ENCODE results near the gene LYPD5.

The LYPD5 gene

DNA sequence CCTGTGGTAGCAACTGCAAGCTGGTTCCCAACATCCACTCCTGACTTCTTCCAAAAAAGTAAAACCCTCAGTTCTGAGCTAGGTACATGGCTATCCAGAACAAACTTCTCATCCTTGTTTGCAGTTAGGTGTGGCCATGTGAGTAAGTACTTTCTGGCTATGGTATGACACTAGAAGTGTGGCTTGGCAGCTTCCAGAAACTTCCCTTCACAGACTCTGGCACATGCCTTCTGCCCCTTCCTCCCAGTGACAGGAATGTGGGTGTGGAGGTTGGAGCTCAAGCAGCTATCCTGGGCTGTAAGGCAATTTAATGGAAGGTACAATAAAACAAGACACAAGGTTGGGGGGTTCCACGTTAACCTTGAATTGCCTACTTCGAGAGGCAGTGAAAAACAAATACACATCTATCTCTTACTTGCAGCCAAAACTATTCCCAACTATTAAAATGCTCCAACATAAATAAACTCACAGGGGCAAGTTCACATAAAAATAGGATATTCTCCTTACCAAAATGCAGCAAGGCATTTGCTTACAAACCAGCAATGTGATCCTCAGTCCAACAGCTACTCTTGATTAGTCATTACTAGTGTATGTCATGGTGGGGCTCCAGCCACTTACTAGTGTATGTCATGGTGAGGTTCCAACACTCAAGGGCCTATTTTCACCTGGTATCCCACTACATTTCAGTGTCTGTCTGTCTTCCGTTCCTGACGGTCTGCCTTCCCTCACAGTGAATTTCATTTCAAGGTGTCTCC, 50.6 kb downstream of the LYPD5 start:
- no peaks in the 10 kb centered on the region for H3K27me3 ChIP-seq (ENCODE audit: insufficient read depth, low read length)
- peaks cover 52% of the 10 kb centered on the region for H3K36me3 ChIP-seq (ENCODE audit: insufficient read depth, low read length)
- 0 out of 2 replicates have a peak, but pooled peaks cover 5% of the 10 kb centered on the region for H3K4me1 ChIP-seq (ENCODE audit: insufficient read depth, low read length)
- H3K4me3 ChIP-seq (ENCODE audit: low read length): no peak overlapping the region
- H3K27ac ChIP-seq (ENCODE audit: low read depth, low read length): no peak overlapping the region
- 75% methylated on average over 4 of the region's 4 CpGs for WGBS
- H3K9me3 ChIP-seq (ENCODE audit: insufficient read depth, low read depth, low read length): no peaks in the 10 kb centered on the region
- H3K9ac ChIP-seq (ENCODE audit: low read depth, low read length): no peak overlapping the region

DNA sequence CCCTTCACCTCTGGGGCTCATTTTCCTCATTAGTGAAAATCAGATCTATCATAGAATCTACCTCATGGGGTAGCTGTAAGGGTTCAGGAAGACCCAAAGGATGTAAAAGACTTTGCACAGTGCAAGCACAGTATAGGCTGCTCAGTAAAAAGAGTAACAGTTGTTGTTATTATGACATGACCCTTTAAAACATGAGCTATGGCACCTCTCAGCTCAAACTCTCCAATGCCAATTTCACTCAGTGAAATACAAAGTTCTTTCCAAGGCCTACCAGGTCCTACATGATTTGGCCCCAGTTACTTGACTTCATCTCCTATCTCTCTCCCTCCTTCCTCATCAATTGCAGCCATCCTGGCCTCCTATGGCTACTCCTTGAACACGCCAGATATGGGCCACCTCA, 52.3 kb downstream of the LYPD5 start:
- Histone ChIP-seq H3K9me3 (ENCODE audit: insufficient read depth, low read depth, low read length) (no peaks in the 10 kb centered on the region), H3K4me1 (ENCODE audit: insufficient read depth, low read length) (0 out of 2 replicates have a peak, but pooled peaks cover 5% of the 10 kb centered on the region), H3K36me3 (ENCODE audit: insufficient read depth, low read length) (peaks cover 58% of the 10 kb centered on the region), H3K27ac (ENCODE audit: low read depth, low read length) (no peak overlapping the region), H3K27me3 (ENCODE audit: insufficient read depth, low read length) (no peaks in the 10 kb centered on the region), H3K4me3 (ENCODE audit: low read length) (no peak overlapping the region), H3K9ac (ENCODE audit: low read depth, low read length) (no peak overlapping the region)
- 88% methylated on average over 1 of the region's 1 CpG for WGBS

DNA sequence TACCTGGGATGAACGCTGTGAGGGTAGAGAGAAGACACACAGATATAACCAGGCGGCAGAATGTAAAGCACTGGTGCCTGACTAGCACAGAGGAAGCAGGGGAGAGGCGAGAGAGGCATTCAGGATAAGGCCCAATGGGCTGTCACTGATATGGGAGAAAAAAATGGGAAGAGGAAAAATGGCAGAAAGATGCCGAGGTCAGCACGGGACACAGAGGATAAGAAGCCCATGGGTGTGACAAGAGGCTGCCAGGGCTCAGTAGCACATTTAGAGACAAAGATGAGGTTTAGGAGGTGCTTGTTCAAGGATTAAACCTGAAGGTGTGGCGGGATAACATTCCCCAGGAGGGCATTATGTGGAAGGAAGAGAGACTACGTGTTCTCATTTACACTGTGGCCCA, 53.1 kb downstream of the LYPD5 start:
- Histone ChIP-seq H3K4me3 (ENCODE audit: low read length) (no peak overlapping the region), H3K9ac (ENCODE audit: low read depth, low read length) (no peak overlapping the region), H3K9me3 (ENCODE audit: insufficient read depth, low read depth, low read length) (no peaks in the 10 kb centered on the region), H3K4me1 (ENCODE audit: insufficient read depth, low read length) (0 out of 2 replicates have a peak, but pooled peaks cover 5% of the 10 kb centered on the region), H3K36me3 (ENCODE audit: insufficient read depth, low read length) (peaks cover 65% of the 10 kb centered on the region), H3K27me3 (ENCODE audit: insufficient read depth, low read length) (no peaks in the 10 kb centered on the region), H3K27ac (ENCODE audit: low read depth, low read length) (no peak overlapping the region)
- WGBS: 88% methylated on average over 7 of the region's 7 CpGs

DNA sequence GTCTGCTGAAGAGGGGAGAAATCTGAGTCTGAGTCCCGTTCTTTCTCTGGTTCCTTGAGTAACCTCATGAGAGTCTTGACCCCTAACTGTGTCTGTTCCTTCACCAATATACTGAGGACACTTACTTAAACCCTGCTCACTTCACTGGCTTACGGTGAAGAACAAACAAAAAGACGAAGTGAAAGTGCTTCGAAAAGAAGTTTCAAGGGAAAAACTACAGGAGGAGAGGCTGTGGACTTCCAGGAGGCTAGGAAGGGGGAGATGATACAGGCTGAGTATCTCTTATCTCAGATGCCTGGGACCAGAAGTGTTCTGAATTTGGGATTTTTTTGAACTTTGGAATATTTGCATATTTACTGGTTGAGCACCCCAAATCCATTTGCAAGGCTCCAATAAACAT, 53.6 kb downstream of the LYPD5 start:
- Histone ChIP-seq H3K36me3 (ENCODE audit: insufficient read depth, low read length) (peaks cover 70% of the 10 kb centered on the region), H3K4me1 (ENCODE audit: insufficient read depth, low read length) (0 out of 2 replicates have a peak, but pooled peaks cover 2% of the 10 kb centered on the region), H3K4me3 (ENCODE audit: low read length) (no peak overlapping the region), H3K9ac (ENCODE audit: low read depth, low read length) (no peak overlapping the region), H3K9me3 (ENCODE audit: insufficient read depth, low read depth, low read length) (no peaks in the 10 kb centered on the region), H3K27ac (ENCODE audit: low read depth, low read length) (no peak overlapping the region), H3K27me3 (ENCODE audit: insufficient read depth, low read length) (no peaks in the 10 kb centered on the region)
- WGBS: 93% methylated on average over 4 of the region's 4 CpGs

DNA sequence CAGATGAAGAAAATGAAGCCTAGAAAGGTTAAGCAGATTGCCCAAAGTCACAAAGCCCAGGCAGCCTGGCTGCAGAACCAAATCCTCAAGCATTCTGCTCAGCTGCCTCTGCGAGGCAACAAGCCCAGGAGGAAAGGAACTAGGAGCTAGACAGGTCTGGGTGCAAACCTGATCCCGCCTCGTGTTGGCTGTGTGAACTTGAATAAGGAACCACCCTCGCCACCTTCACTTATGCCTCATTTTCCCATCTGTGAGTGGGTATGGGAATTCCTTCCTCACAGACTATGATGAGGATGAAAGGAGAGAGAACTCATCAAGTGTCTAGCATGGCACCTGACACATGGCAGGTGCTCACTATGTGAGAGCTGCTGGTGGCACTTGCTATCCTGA, 54.0 kb downstream of the LYPD5 start:
- WGBS: 98% methylated on average over 3 of the region's 4 CpGs
- Histone ChIP-seq H3K9ac (ENCODE audit: low read depth, low read length) (no peak overlapping the region), H3K4me1 (ENCODE audit: insufficient read depth, low read length) (no peaks in the 10 kb centered on the region), H3K27ac (ENCODE audit: low read depth, low read length) (no peak overlapping the region), H3K27me3 (ENCODE audit: insufficient read depth, low read length) (no peaks in the 10 kb centered on the region), H3K4me3 (ENCODE audit: low read length) (no peak overlapping the region), H3K9me3 (ENCODE audit: insufficient read depth, low read depth, low read length) (no peaks in the 10 kb centered on the region), H3K36me3 (ENCODE audit: insufficient read depth, low read length) (peaks cover 74% of the 10 kb centered on the region)

DNA sequence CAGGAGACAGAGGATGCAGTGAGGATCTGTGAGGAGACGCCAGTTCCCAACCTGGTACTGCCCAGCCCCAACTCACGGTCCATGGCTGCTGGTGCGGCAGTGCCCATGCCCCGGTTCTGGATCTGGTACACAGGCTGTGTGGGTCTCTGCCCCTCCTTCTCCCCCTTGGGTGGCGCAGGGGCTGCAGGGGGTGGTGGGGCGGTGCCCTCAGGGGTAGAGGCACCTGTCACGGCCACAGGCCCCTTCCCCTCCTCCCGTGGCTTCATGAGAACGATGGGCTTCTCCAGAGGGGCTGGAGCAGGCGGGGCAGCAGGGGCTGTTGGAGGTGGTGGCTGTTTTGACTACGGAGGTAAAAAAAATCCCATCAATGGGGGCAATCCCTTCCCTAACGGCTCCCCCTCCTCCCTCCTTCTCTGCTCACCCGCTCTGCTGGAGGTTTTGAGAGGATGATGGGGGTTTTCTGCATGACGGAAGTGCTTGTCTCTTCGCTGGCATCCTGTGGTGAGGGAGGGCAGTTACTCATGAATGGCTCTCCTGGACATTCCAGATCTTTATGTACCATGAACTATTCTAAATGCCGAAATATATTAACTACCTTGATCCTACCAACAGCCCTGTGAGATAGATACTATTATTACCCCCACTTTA, 54.6 kb downstream of the LYPD5 start:
- no peak overlapping the region for H3K9ac ChIP-seq (ENCODE audit: low read depth, low read length)
- no peaks in the 10 kb centered on the region for H3K4me1 ChIP-seq (ENCODE audit: insufficient read depth, low read length)
- WGBS: 80% methylated on average over 10 of the region's 16 CpGs
- peaks cover 79% of the 10 kb centered on the region for H3K36me3 ChIP-seq (ENCODE audit: insufficient read depth, low read length)
- no peaks in the 10 kb centered on the region for H3K27me3 ChIP-seq (ENCODE audit: insufficient read depth, low read length)
- no peak overlapping the region for H3K4me3 ChIP-seq (ENCODE audit: low read length)
- no peak overlapping the region for H3K27ac ChIP-seq (ENCODE audit: low read depth, low read length)
- H3K9me3 ChIP-seq (ENCODE audit: insufficient read depth, low read depth, low read length): no peaks in the 10 kb centered on the region
